B cell (primary cell): Measurements from ENCODE around the gene COL6A1. TPM values are rescaled to one million over a fixed set of nuclear protein-coding genes. Genes with fewer than 3 reads are reported as not detected.

ENCODE experiments used
- ATAC-seq: fragments of 200-7000 bp; cut with Tn5 transposase; one replicate; pipeline ENCODE4 v1.10.0; 2021; ENCODE audit warnings: low read depth, mild to moderate bottlenecking, moderate number of reproducible peaks, moderate library complexity
- CTCF ChIA-PET: fragments of 350-600 bp; sonication (Branson Sonifier 250); formaldehyde crosslinking; loops from one replicate; lab custom pipeline; 2021; ENCODE audit warnings: antibody characterized with exemption, inconsistent platforms; lab: Charles Lee
- POLR2A ChIA-PET: fragments of 350-600 bp; sonication (Branson Sonifier 250); formaldehyde crosslinking; loops from one replicate; lab custom pipeline; 2021; ENCODE audit warnings: antibody characterized with exemption; lab: Charles Lee
- DNase-seq: peaks from one replicate; pipeline ENCODE4 v3.0.0; 2013
- H2AFZ ChIP-seq: 2 replicates; pipeline ENCODE4 v1.6.1; 2012; ENCODE audit warnings: mild to moderate bottlenecking, low read depth, low read length; ENCODE audit not compliant: insufficient read depth, poor library complexity, severe bottlenecking
- H3K27ac ChIP-seq, 2 donors: 1 replicate in 1 of 2; 2 replicates in 1 of 2; pipeline ENCODE4 v1.5.1; 2012 to 2013; ENCODE audit warnings: low read length in 2 of 2, mild to moderate bottlenecking in 2 of 2, moderate library complexity in 1 of 2
- H3K27me3 ChIP-seq, 4 experiments: fragments of 200-600 bp in 1 of 4; sonication (generic) in 1 of 4; replicated peaks in 1 of 4; 1 replicate in 2 of 4; 2 replicates in 2 of 4; pipeline versions ENCODE4 v1.6.1 to v1.7.0; 2013 to 2016; ENCODE audit warnings: low read length in 3 of 4, mild to moderate bottlenecking in 2 of 4, mixed read lengths in 1 of 4, moderate library complexity in 1 of 4; ENCODE audit not compliant: insufficient read depth in 4 of 4, control insufficient read depth in 3 of 4; ENCODE audit errors: control extremely low read depth in 1 of 4
- H3K36me3 ChIP-seq, 2 experiments: replicated peaks in 1 of 2; 1 replicate in 1 of 2; 2 replicates in 1 of 2; pipeline versions ENCODE4 v1.6.1 to v1.7.1; 2013; ENCODE audit warnings: low read length in 1 of 2; ENCODE audit not compliant: insufficient read depth in 2 of 2, control insufficient read depth in 1 of 2; ENCODE audit errors: control extremely low read depth in 1 of 2, extremely low read depth in 1 of 2
- H3K4me1 ChIP-seq, 2 donors: fragments of 200-600 bp in 1 of 2; sonication (generic) in 1 of 2; 1 replicate in 1 of 2; 2 replicates in 1 of 2; pipeline versions ENCODE4 v1.5.1 to v1.6.1; 2013 to 2017; ENCODE audit warnings: low read length in 2 of 2; ENCODE audit not compliant: control insufficient read depth in 2 of 2, insufficient read depth in 2 of 2
- H3K4me2 ChIP-seq: replicated peaks from 2 replicates; pipeline ENCODE3; 2012; ENCODE audit warnings: mild to moderate bottlenecking, low read depth, low read length; ENCODE audit not compliant: poor library complexity, severe bottlenecking
- H3K4me3 ChIP-seq, 5 experiments: fragments of 200-600 bp in 1 of 5; sonication (generic) in 1 of 5; 1 replicate in 3 of 5; 2 replicates in 2 of 5; pipeline versions ENCODE4 v1.5.1 to v1.7.0; 2011 to 2016; ENCODE audit warnings: low read length in 4 of 5, mild to moderate bottlenecking in 4 of 5, low read depth in 2 of 5, control low read depth in 1 of 5, moderate library complexity in 1 of 5; ENCODE audit not compliant: insufficient read depth in 1 of 5; ENCODE audit errors: control extremely low read depth in 1 of 5, extremely low read depth in 1 of 5
- H3K79me2 ChIP-seq: fragments of 200-600 bp; sonication (generic); one replicate; pipeline ENCODE4 v1.6.0; 2016; ENCODE audit warnings: low read length; ENCODE audit not compliant: control insufficient read depth, insufficient read depth
- H3K9ac ChIP-seq: fragments of 200-600 bp; sonication (generic); 2 replicates; pipeline ENCODE4 v1.6.1; 2017; ENCODE audit warnings: mild to moderate bottlenecking, low read length, moderate library complexity
- H3K9me3 ChIP-seq, 3 donors: one replicate each; pipeline versions ENCODE4 v1.6.1 to v1.7.1; 2013; ENCODE audit warnings: low read length in 2 of 3; ENCODE audit not compliant: control insufficient read depth in 2 of 3, insufficient read depth in 1 of 3; ENCODE audit errors: control extremely low read depth in 1 of 3
- H4K20me1 ChIP-seq: 2 replicates; pipeline ENCODE4 v1.6.0; 2012; ENCODE audit warnings: mild to moderate bottlenecking, low read length; ENCODE audit not compliant: insufficient read depth, control insufficient read depth, poor library complexity, severe bottlenecking
- H3K27ac Mint-ChIP-seq: one replicate; pipeline ENCODE4 v1.8.0; 2021; ENCODE audit warnings: mixed read lengths
- H3K27me3 Mint-ChIP-seq: one replicate; pipeline ENCODE4 v1.8.0; 2021; ENCODE audit warnings: mixed read lengths
- H3K4me1 Mint-ChIP-seq: one replicate; pipeline ENCODE4 v1.8.0; 2021; ENCODE audit warnings: mixed read lengths
- H3K4me3 Mint-ChIP-seq: one replicate; pipeline ENCODE4 v1.8.0; 2021; ENCODE audit warnings: mixed read lengths
- H3K9me3 Mint-ChIP-seq: one replicate; pipeline ENCODE4 v1.8.0; 2022; ENCODE audit warnings: mixed read lengths; ENCODE audit not compliant: insufficient read depth
- CTCF ChIP-seq: fragments of 200-600 bp; IDR thresholded peaks from one replicate; pipeline ENCODE4 v1.8.0; 2022; ENCODE audit warnings: antibody characterized with exemption, mild to moderate bottlenecking
- EZH2 ChIP-seq: IDR thresholded peaks from 2 replicates; pipeline ENCODE4 v1.6.1; 2012; ENCODE audit warnings: borderline replicate concordance, low read depth, mild to moderate bottlenecking, moderate library complexity, low read length; ENCODE audit not compliant: insufficient read depth, poor library complexity, severe bottlenecking
- WGBS: methylation state at CpG from one replicate; pipeline ENCODE4 v1.1.5; 2013; ENCODE audit warnings: missing lambda C conversion rate; ENCODE audit not compliant: insufficient coverage; 5-methylcytosine and 5-hydroxymethylcytosine counted together
- intact Hi-C: fragments of 100-400 bp; cut with micrococcal nuclease; formaldehyde crosslinking; loops from one replicate; pipeline ENCODE4 v1.10.0; 2022
- polyA plus RNA-seq: library from polyadenylated mRNA; depleted of rRNA; stranded (reverse); fragments of >200 nt; gene quantifications from 2 replicates; pipeline ENCODE4 v1.2.3, GENCODE V29; 2012
- total RNA-seq, 2 donors: library from RNA; stranded (reverse); fragments of 120-200 nt in 1 of 2; gene quantifications; 1 replicate in 1 of 2; 2 replicates in 1 of 2; pipeline versions ENCODE4 v1.2.3 to v1.2.4, GENCODE V29; 2013 to 2022

Gene COL6A1
- total and polyA plus RNA-seq, 2 donors (not counting 1 experiment from before 2014, with no cell fraction given), result 0.39 to 0.67 TPM

- Mint-ChIP-seq H3K9me3 (no peaks in the 10 kb centered on the region), H3K4me1 (peaks cover 4% of the 10 kb centered on the region), H3K4me3 (peak overlapping the region; percentile 60), H3K27ac (no peak overlapping the region), H3K27me3 (peaks cover 14% of the 10 kb centered on the region)
- H3K4me2 ChIP-seq, result peak overlapping the region; percentile 84
- peak; percentile 45 for DNase-seq
- H3K27me3 ChIP-seq, result peaks cover 0 to 48% (median 12%) of the 10 kb centered on the region in 4 experiments
- peak overlapping the region; percentile 65 for H2AFZ ChIP-seq
- H3K27ac ChIP-seq, result no peak overlapping the region
- peaks cover 19 to 20% of the 10 kb centered on the region in 2 donors for H3K4me1 ChIP-seq
- H3K9ac ChIP-seq, result peak overlapping the region; percentile 47
- peak overlapping the region in 3 of 5 experiments; percentile 37 to 48 (median 38) for H3K4me3 ChIP-seq
- 14% methylated on average over 39 of the region's 45 CpGs for WGBS
- ChIA-PET POLR2A (no interaction called here), CTCF (interaction anchor here (1.2 kb wide), 1 partner anchor 10 kb away, joined by 3 read pairs; no protein-coding TSS in a partner anchor)
- no peaks in the 10 kb centered on the region for H3K79me2 ChIP-seq
- intact Hi-C loops, result no loop called here
- H3K36me3 ChIP-seq, result no peaks in the 10 kb centered on the region
- H3K9me3 ChIP-seq, result peaks cover 0 to 15% (median 0%) of the 10 kb centered on the region in 3 donors
- TF ChIP-seq EZH2, result no peak
- TF ChIP-seq CTCF, result no peak
- H4K20me1 ChIP-seq, result no peaks in the 10 kb centered on the region
- no peak for ATAC-seq
Observed at GRCh38 chr21:45982092-45982757, 655 bp downstream of the COL6A1 start.
